Astrocyte (in vitro differentiated cells and primary cell): Measurements from ENCODE around the gene PGC. TPM values are rescaled to one million over a fixed set of nuclear protein-coding genes. Genes with fewer than 3 reads are reported as not detected.

Experiments
- DNase-seq: peaks from one replicate; pipeline ENCODE4 v3.0.0-alpha.2; 2010; ENCODE audit warnings: low read depth
- FAIRE-seq: peaks from 2 replicates; lab custom pipeline; 2011; peaks lifted over from hg19 to GRCh38; lab: Jason Lieb, UNC
- H2AFZ ChIP-seq: 2 replicates; pipeline ENCODE4 v1.6.0; 2012; ENCODE audit warnings: low read depth, low read length, inconsistent platforms
- H3K27ac ChIP-seq: 2 replicates; pipeline ENCODE4 v1.5.1; 2011; ENCODE audit warnings: low read depth, low read length, inconsistent platforms
- H3K27me3 ChIP-seq: 2 replicates; pipeline ENCODE4 v1.6.0; 2011; ENCODE audit warnings: low read length, inconsistent platforms; ENCODE audit not compliant: insufficient read depth
- H3K36me3 ChIP-seq: 2 replicates; pipeline ENCODE4 v1.5.1; 2011; ENCODE audit warnings: low read length, inconsistent platforms; ENCODE audit not compliant: insufficient read depth
- H3K4me1 ChIP-seq: 2 replicates; pipeline ENCODE4 v1.5.1; 2011; ENCODE audit warnings: low read length, inconsistent platforms; ENCODE audit not compliant: insufficient read depth
- H3K4me2 ChIP-seq: 2 replicates; pipeline ENCODE4 v1.6.0; 2012; ENCODE audit warnings: low read length, inconsistent platforms
- H3K4me3 ChIP-seq: 2 replicates; pipeline ENCODE4 v1.5.1; 2011; ENCODE audit warnings: low read depth, mild to moderate bottlenecking, low read length, inconsistent platforms; ENCODE audit not compliant: insufficient read depth
- H3K79me2 ChIP-seq: 2 replicates; pipeline ENCODE4 v1.6.0; 2012; ENCODE audit warnings: mild to moderate bottlenecking, low read length, inconsistent platforms; ENCODE audit not compliant: insufficient read depth
- H3K9ac ChIP-seq: 2 replicates; pipeline ENCODE4 v1.6.0; 2012; ENCODE audit warnings: mild to moderate bottlenecking, low read length, inconsistent platforms
- H3K9me3 ChIP-seq: 2 replicates; pipeline ENCODE4 v1.5.1; 2012; ENCODE audit warnings: low read depth, mild to moderate bottlenecking, low read length, inconsistent platforms; ENCODE audit not compliant: insufficient read depth
- H4K20me1 ChIP-seq: 2 replicates; pipeline ENCODE4 v1.6.0; 2012; ENCODE audit warnings: low read length, inconsistent platforms; ENCODE audit not compliant: insufficient read depth
- H3K27ac Mint-ChIP-seq: one replicate; pipeline ENCODE4 v1.8.0; 2021; ENCODE audit warnings: mild to moderate bottlenecking, mixed read lengths; ENCODE audit not compliant: unreplicated experiment
- H3K27me3 Mint-ChIP-seq: one replicate; pipeline ENCODE4 v1.8.0; 2021; ENCODE audit warnings: low read depth, mixed read lengths; ENCODE audit not compliant: unreplicated experiment
- H3K36me3 Mint-ChIP-seq: one replicate; pipeline ENCODE4 v1.8.0; 2021; ENCODE audit warnings: low read depth, mixed read lengths; ENCODE audit not compliant: unreplicated experiment
- H3K4me1 Mint-ChIP-seq: one replicate; pipeline ENCODE4 v1.8.0; 2021; ENCODE audit warnings: low read depth, mixed read lengths; ENCODE audit not compliant: unreplicated experiment
- H3K4me3 Mint-ChIP-seq: one replicate; pipeline ENCODE4 v1.8.0; 2021; ENCODE audit warnings: mild to moderate bottlenecking, moderate library complexity, mixed read lengths; ENCODE audit not compliant: unreplicated experiment
- H3K9me3 Mint-ChIP-seq: one replicate; pipeline ENCODE4 v1.8.0; 2021; ENCODE audit warnings: mild to moderate bottlenecking, mixed read lengths; ENCODE audit not compliant: unreplicated experiment
- EZH2 ChIP-seq: IDR thresholded peaks from 2 replicates; pipeline ENCODE4 v1.6.1; 2012; ENCODE audit warnings: mild to moderate bottlenecking, low read length, inconsistent platforms; ENCODE audit not compliant: insufficient read depth
- total RNA-seq: library from RNA; stranded (reverse); gene quantifications from 2 replicates; pipeline ENCODE4 v1.2.1, GENCODE V29; 2021
- TF ChIP-seq, protein P1 (sequence below): IDR thresholded peaks from 2 replicates; pipeline ENCODE4 v1.5.1; 2011; ENCODE audit warnings: low read depth, mild to moderate bottlenecking, inconsistent platforms, low read length, moderate library complexity; ENCODE audit not compliant: insufficient read depth

Gene PGC
- total RNA-seq, 1 donor from 2014 or later: not detected

DNA sequence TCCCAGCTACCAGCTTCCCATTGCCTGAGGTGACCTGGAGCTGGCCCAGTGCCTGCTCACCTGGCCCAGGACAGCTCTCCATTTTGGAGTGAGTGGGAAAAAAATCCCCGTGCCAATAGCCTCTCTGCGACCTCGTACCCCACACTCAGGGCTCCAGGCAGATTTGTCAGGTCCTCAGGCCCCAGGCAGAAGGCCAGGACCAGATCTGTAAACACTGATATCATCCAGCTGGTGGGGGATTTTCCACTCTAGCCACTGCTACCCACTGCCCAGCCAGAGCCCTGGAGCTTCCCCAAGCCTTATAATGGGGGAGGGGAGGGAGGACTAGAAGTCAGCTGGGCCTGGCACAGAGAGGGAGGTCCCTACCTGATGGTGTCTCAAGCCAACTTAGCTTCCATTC lies 1.3 kb upstream of the PGC start:
- Histone ChIP-seq H3K9me3 (no peaks in the 10 kb centered on the region), H3K4me2 (no peak overlapping the region), H3K4me1 (no peaks in the 10 kb centered on the region), H3K27ac (no peak overlapping the region), H4K20me1 (no peaks in the 10 kb centered on the region), H3K4me3 (no peak overlapping the region), H3K36me3 (no peaks in the 10 kb centered on the region), H3K9ac (no peak overlapping the region), H3K79me2 (no peaks in the 10 kb centered on the region), H3K27me3 (peaks cover 9% of the 10 kb centered on the region), H2AFZ (no peak overlapping the region)
- Mint-ChIP-seq H3K4me1 (peaks cover 3% of the 10 kb centered on the region), H3K36me3 (no peaks in the 10 kb centered on the region), H3K4me3 (no peak overlapping the region), H3K27ac (no peak overlapping the region), H3K9me3 (peaks cover 2% of the 10 kb centered on the region), H3K27me3 (peaks cover 27% of the 10 kb centered on the region)
- TF ChIP-seq, protein P1, sequence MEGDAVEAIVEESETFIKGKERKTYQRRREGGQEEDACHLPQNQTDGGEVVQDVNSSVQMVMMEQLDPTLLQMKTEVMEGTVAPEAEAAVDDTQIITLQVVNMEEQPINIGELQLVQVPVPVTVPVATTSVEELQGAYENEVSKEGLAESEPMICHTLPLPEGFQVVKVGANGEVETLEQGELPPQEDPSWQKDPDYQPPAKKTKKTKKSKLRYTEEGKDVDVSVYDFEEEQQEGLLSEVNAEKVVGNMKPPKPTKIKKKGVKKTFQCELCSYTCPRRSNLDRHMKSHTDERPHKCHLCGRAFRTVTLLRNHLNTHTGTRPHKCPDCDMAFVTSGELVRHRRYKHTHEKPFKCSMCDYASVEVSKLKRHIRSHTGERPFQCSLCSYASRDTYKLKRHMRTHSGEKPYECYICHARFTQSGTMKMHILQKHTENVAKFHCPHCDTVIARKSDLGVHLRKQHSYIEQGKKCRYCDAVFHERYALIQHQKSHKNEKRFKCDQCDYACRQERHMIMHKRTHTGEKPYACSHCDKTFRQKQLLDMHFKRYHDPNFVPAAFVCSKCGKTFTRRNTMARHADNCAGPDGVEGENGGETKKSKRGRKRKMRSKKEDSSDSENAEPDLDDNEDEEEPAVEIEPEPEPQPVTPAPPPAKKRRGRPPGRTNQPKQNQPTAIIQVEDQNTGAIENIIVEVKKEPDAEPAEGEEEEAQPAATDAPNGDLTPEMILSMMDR: no peak
- no peak for TF ChIP-seq EZH2
- DNase-seq: no peak
- FAIRE-seq: no peak

DNA sequence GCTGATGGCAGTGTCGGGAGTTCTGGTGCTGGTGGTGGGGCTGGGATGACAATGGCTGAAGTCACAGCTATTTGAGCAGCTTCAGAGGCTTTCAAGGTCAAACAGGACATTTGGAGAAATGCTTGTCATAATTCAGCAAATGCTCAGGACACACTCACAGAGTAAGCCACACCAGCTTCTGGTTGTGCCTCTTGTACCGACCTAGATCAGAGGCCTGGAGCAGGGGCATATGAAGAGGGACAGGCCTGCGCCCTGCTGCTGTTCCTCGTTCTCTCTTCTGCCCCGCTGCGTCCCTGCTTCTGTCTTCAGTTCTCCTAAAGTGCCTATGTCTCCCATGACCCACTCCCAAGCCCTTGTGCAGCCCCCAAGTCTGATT lies 893 bp upstream of the PGC start:
- H3K36me3 Mint-ChIP-seq: no peaks in the 10 kb centered on the region
- H3K36me3 ChIP-seq: no peaks in the 10 kb centered on the region
- no peak overlapping the region for H3K4me3 ChIP-seq
- no peak overlapping the region for H3K27ac Mint-ChIP-seq
- H2AFZ ChIP-seq: no peak overlapping the region
- no peaks in the 10 kb centered on the region for H3K79me2 ChIP-seq
- peaks cover 24% of the 10 kb centered on the region for H3K27me3 Mint-ChIP-seq
- H3K9ac ChIP-seq: no peak overlapping the region
- H3K27ac ChIP-seq: no peak overlapping the region
- H3K4me3 Mint-ChIP-seq: no peak overlapping the region
- H4K20me1 ChIP-seq: no peaks in the 10 kb centered on the region
- H3K9me3 ChIP-seq: no peaks in the 10 kb centered on the region
- H3K4me1 ChIP-seq: no peaks in the 10 kb centered on the region
- H3K4me2 ChIP-seq: no peak overlapping the region
- no peak for TF ChIP-seq EZH2
- TF ChIP-seq, protein P1: no peak
- H3K27me3 ChIP-seq: peaks cover 6% of the 10 kb centered on the region
- H3K9me3 Mint-ChIP-seq: peaks cover 2% of the 10 kb centered on the region
- H3K4me1 Mint-ChIP-seq: peaks cover 3% of the 10 kb centered on the region
- DNase-seq: no peak
- no peak for FAIRE-seq

DNA sequence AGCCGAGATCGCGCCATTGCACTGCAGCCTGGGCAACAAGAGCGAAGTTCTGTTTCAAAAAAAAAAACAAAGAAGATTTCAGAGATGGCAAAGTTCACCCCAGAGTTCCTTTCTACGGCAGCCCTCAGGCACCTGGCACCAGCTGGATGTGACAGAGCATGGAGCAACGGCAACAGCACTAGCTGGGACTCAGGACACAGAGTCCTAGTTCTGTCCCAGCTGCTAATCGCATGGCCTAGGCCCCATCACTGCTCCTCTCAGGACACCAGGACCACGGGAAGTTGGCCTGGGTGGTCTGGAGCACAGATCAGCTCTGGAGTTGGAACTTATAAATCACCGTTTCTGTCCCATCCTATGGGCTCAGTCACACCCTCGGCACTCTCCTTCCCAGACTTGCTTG lies 1.1 kb downstream of the PGC start:
- H3K9me3 Mint-ChIP-seq: peaks cover 6% of the 10 kb centered on the region

More for the DNA sequence above, 1.1 kb downstream of the PGC start:
- DNase-seq (no peak), FAIRE-seq (no peak)
- Histone ChIP-seq H3K27ac (no peak overlapping the region), H3K4me1 (no peaks in the 10 kb centered on the region), H3K9me3 (no peaks in the 10 kb centered on the region), H3K4me3 (no peak overlapping the region), H3K9ac (no peak overlapping the region), H3K27me3 (peaks cover 6% of the 10 kb centered on the region), H2AFZ (no peak overlapping the region), H4K20me1 (no peaks in the 10 kb centered on the region), H3K79me2 (no peaks in the 10 kb centered on the region), H3K36me3 (no peaks in the 10 kb centered on the region), H3K4me2 (no peak overlapping the region)
- peaks cover 32% of the 10 kb centered on the region for H3K27me3 Mint-ChIP-seq
- H3K27ac Mint-ChIP-seq: no peak overlapping the region
- no peak for TF ChIP-seq EZH2
- TF ChIP-seq, protein P1: no peak
- no peak overlapping the region for H3K4me3 Mint-ChIP-seq
- peaks cover 3% of the 10 kb centered on the region for H3K4me1 Mint-ChIP-seq
- H3K36me3 Mint-ChIP-seq: no peaks in the 10 kb centered on the region
